Endothelial cell of umbilical vein (primary cell): ENCODE results near the gene SGPL1. TPM values are rescaled to one million over a fixed set of nuclear protein-coding genes. Genes with fewer than 3 reads are reported as not detected.

Experiments
- BruUV-seq: library from RNA; stranded (reverse); fragments of 400-500 nt; replicated peaks from 2 replicates; lab custom pipeline; 2021; lab: Mats Ljungman, UMichigan
- CTCF ChIA-PET: fragments of 300-600, 350-600 bp; sonication (Branson Sonifier 250); formaldehyde crosslinking; loops from one replicate; lab custom pipeline; 2021; ENCODE audit warnings: antibody characterized with exemption, inconsistent platforms; lab: Charles Lee
- POLR2A ChIA-PET: fragments of 300-600, 350-600 bp; sonication (Branson Sonifier 250); formaldehyde crosslinking; loops from one replicate; lab custom pipeline; 2021; ENCODE audit warnings: antibody characterized with exemption, inconsistent platforms; lab: Charles Lee
- DNase-seq: peaks from one replicate; pipeline ENCODE4 v3.0.0-alpha.2; 2011; ENCODE audit warnings: low read depth, low spot score
- FAIRE-seq: peaks from 2 replicates; lab custom pipeline; 2011; peaks lifted over from hg19 to GRCh38; lab: Jason Lieb, UNC
- H2AFZ ChIP-seq: 2 replicates; pipeline ENCODE4 v1.6.0; 2012; ENCODE audit warnings: low read depth, low read length, control low read depth, inconsistent platforms
- H3K27ac ChIP-seq: 2 replicates; pipeline ENCODE4 v1.5.1; 2011; ENCODE audit warnings: low read depth, mild to moderate bottlenecking, control low read depth, low read length, moderate library complexity; ENCODE audit not compliant: insufficient read depth
- H3K27me3 ChIP-seq, 2 experiments: 2 replicates each; pipeline versions ENCODE4 v1.6.0 to v1.6.1; 2011; ENCODE audit warnings: low read length in 2 of 2, mixed read lengths in 1 of 2; ENCODE audit not compliant: control insufficient read depth in 2 of 2, insufficient read depth in 2 of 2
- H3K36me3 ChIP-seq, 2 experiments: 2 replicates in 1 of 2; 3 replicates in 1 of 2; pipeline ENCODE4 v1.5.1; 2011; ENCODE audit warnings: low read length in 2 of 2, mild to moderate bottlenecking in 1 of 2, moderate library complexity in 1 of 2; ENCODE audit not compliant: control insufficient read depth in 2 of 2, insufficient read depth in 2 of 2; ENCODE audit errors: extremely low read depth in 1 of 2
- H3K4me1 ChIP-seq: 3 replicates; pipeline ENCODE4 v1.5.1; 2011; ENCODE audit warnings: mild to moderate bottlenecking, low read length; ENCODE audit not compliant: control insufficient read depth, insufficient read depth; ENCODE audit errors: extremely low read depth
- H3K4me2 ChIP-seq: 2 replicates; pipeline ENCODE4 v1.6.1; 2011; ENCODE audit warnings: low read length, control low read depth, mixed read lengths; ENCODE audit not compliant: insufficient read depth
- H3K4me3 ChIP-seq, 3 experiments: fragments of 200-600 bp in 1 of 3; sonication (generic), shearing (Covaris generic) in 1 of 3; replicated peaks in 1 of 3; 2 replicates each; pipeline ENCODE4 v1.5.1; 2011 to 2016; ENCODE audit warnings: control low read depth in 3 of 3, low read length in 3 of 3, mild to moderate bottlenecking in 2 of 3, inconsistent platforms in 1 of 3, low read depth in 1 of 3, moderate library complexity in 1 of 3; ENCODE audit not compliant: insufficient read depth in 1 of 3
- H3K79me2 ChIP-seq: 2 replicates; pipeline ENCODE4 v1.6.0; 2012; ENCODE audit warnings: low read length, inconsistent platforms; ENCODE audit not compliant: control insufficient read depth, insufficient read depth
- H3K9ac ChIP-seq: replicated peaks from 2 replicates; pipeline ENCODE3; 2011; ENCODE audit warnings: low read length, control low read depth; ENCODE audit not compliant: insufficient read depth; ENCODE audit errors: extremely low read depth
- H3K9me1 ChIP-seq: replicated peaks from 3 replicates; pipeline ENCODE4 v1.6.0; 2011; ENCODE audit warnings: mild to moderate bottlenecking, low read length; ENCODE audit not compliant: control insufficient read depth, insufficient read depth; ENCODE audit errors: extremely low read depth
- H3K9me3 ChIP-seq: replicated peaks from 2 replicates; pipeline ENCODE4 v1.5.1; 2012; ENCODE audit warnings: low read length, inconsistent platforms; ENCODE audit not compliant: control insufficient read depth, insufficient read depth
- H4K20me1 ChIP-seq: replicated peaks from 2 replicates; pipeline ENCODE3; 2011; ENCODE audit warnings: mild to moderate bottlenecking, low read length; ENCODE audit not compliant: control insufficient read depth, insufficient read depth; ENCODE audit errors: extremely low read depth
- EZH2 ChIP-seq: IDR thresholded peaks from 2 replicates; pipeline ENCODE4 v1.6.1; 2012; ENCODE audit warnings: borderline replicate concordance, low read depth, mild to moderate bottlenecking, moderate library complexity, low read length, inconsistent platforms; ENCODE audit not compliant: severe bottlenecking
- FOS ChIP-seq: IDR thresholded peaks from 2 replicates; pipeline ENCODE4 v1.6.1; 2011; ENCODE audit warnings: mild to moderate bottlenecking, low read length, moderate library complexity, borderline replicate concordance; ENCODE audit not compliant: insufficient read depth
- GATA2 ChIP-seq: IDR thresholded peaks from 2 replicates; pipeline ENCODE4 v1.7.0; 2011; ENCODE audit warnings: low read depth, mild to moderate bottlenecking, moderate library complexity, mixed read lengths, low read length; ENCODE audit not compliant: insufficient read length, insufficient read depth
- JUN ChIP-seq: IDR thresholded peaks from 2 replicates; pipeline ENCODE4 v1.6.1; 2011; ENCODE audit warnings: borderline replicate concordance, low read depth; ENCODE audit not compliant: insufficient read length, insufficient read depth
- MYC ChIP-seq: IDR thresholded peaks from one replicate; pipeline ENCODE4 v1.6.1; 2011; ENCODE audit warnings: mild to moderate bottlenecking, low read depth, low read length
- POLR2A ChIP-seq: IDR thresholded peaks from 2 replicates; pipeline ENCODE4 v1.6.1; 2012; ENCODE audit warnings: low read depth, mild to moderate bottlenecking, control low read depth, low read length
- POLR2AphosphoS5 ChIP-seq: IDR thresholded peaks from 2 replicates; pipeline ENCODE4 v1.6.1; 2012; ENCODE audit warnings: low read depth, mild to moderate bottlenecking, control low read depth, low read length, moderate library complexity; ENCODE audit not compliant: insufficient read depth
- dilution Hi-C: fragments of 300-500 bp; cut with MboI; formaldehyde crosslinking; loops from one replicate; pipeline ENCODE4 v1.15.0; 2019; ENCODE audit warnings: low sequenced_read_pairs; ENCODE audit not compliant: extremely low pct_ligation_motif_present
- intact Hi-C: fragments of 100-400 bp; cut with micrococcal nuclease; formaldehyde crosslinking; loops from one replicate; pipeline ENCODE4 v1.10.0; 2022
- polyA plus RNA-seq, 4 experiments: library from polyadenylated mRNA; depleted of rRNA in 3 of 4; stranded (reverse) in 3 of 4; unstranded in 1 of 4; fragments of >200 nt; gene quantifications; 2 replicates each; pipeline versions ENCODE4 v1.2.1 to v1.2.3, GENCODE V29; 2011 to 2012; ENCODE audit warnings: missing spikeins in 1 of 4
- total RNA-seq: library from RNA; stranded (reverse); gene quantifications from 2 replicates; pipeline ENCODE4 v1.2.3, GENCODE V29; 2021
- TF ChIP-seq, protein P1 (sequence below), 2 donors: IDR thresholded peaks; 1 replicate in 1 of 2; 2 replicates in 1 of 2; pipeline ENCODE4 v1.5.1; 2011; ENCODE audit warnings: low read length in 2 of 2, mild to moderate bottlenecking in 2 of 2, moderate library complexity in 2 of 2, control low read depth in 1 of 2, inconsistent platforms in 1 of 2, low read depth in 1 of 2; ENCODE audit not compliant: insufficient read depth in 1 of 2; ENCODE audit errors: extremely low read depth in 1 of 2
- TF ChIP-seq, protein P2 (sequence below): IDR thresholded peaks from 2 replicates; pipeline ENCODE4 v1.6.1; 2011; ENCODE audit not compliant: insufficient read depth, insufficient read length

SGPL1 gene
- total and polyA plus RNA-seq, 2 donors (not counting 3 experiments of a cell fraction or from before 2014, with no cell fraction given), result 11.4 to 25.2 TPM

- Histone ChIP-seq H3K4me2 (no peak overlapping the region), H3K79me2 (no peaks in the 10 kb centered on the region), H3K27ac (no peak overlapping the region), H3K9me1 (no peaks in the 10 kb centered on the region), H3K36me3 (no peaks in the 10 kb centered on the region), H2AFZ (no peak overlapping the region), H3K4me1 (no peaks in the 10 kb centered on the region), H3K9me3 (no peaks in the 10 kb centered on the region), H3K4me3 (no peak overlapping the region), H3K9ac (no peak overlapping the region), H4K20me1 (no peaks in the 10 kb centered on the region), H3K27me3 (peaks cover 0 to 7% of the 10 kb centered on the region in 2 experiments)
- no peak for DNase-seq
- no TSS peak for BruUV-seq
- TF ChIP-seq, protein P1, sequence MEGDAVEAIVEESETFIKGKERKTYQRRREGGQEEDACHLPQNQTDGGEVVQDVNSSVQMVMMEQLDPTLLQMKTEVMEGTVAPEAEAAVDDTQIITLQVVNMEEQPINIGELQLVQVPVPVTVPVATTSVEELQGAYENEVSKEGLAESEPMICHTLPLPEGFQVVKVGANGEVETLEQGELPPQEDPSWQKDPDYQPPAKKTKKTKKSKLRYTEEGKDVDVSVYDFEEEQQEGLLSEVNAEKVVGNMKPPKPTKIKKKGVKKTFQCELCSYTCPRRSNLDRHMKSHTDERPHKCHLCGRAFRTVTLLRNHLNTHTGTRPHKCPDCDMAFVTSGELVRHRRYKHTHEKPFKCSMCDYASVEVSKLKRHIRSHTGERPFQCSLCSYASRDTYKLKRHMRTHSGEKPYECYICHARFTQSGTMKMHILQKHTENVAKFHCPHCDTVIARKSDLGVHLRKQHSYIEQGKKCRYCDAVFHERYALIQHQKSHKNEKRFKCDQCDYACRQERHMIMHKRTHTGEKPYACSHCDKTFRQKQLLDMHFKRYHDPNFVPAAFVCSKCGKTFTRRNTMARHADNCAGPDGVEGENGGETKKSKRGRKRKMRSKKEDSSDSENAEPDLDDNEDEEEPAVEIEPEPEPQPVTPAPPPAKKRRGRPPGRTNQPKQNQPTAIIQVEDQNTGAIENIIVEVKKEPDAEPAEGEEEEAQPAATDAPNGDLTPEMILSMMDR (IDR thresholded peaks at IDR 0.05; ENCODE audit: extremely low read depth in 1 of 2, insufficient read depth in 1 of 2, low read depth in 1 of 2, low read length in 2 of 2), result no peak
- TF ChIP-seq GATA2 (no peak), MYC (no peak), FOS (no peak), POLR2A (no peak), EZH2 (no peak), POLR2AphosphoS5 (no peak), JUN (no peak)
- TF ChIP-seq, protein P2, sequence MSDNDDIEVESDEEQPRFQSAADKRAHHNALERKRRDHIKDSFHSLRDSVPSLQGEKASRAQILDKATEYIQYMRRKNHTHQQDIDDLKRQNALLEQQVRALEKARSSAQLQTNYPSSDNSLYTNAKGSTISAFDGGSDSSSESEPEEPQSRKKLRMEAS, result no peak
- dilution Hi-C loops (no loop called here), intact Hi-C loops (no loop called here)
- ChIA-PET CTCF (interaction anchor here (0.6 to 3.6 kb wide), 4 partner anchors 9 to 13 kb away, joined by 3 to 15 read pairs (median 3); no protein-coding TSS in a partner anchor), POLR2A (no interaction called here)
- FAIRE-seq, result no peak
Measured at GRCh38 chr10:70912556-70912955, 96.8 kb downstream of the SGPL1 start.
